Osteocyte (in vitro differentiated cells): ENCODE measurements around the gene ZNF683. TPM values are rescaled to one million over a fixed set of nuclear protein-coding genes. Genes with fewer than 3 reads are reported as not detected.
A peak's percentile ranks its signal among the peaks of the same experiment; 100 is the strongest.
"Not testable (repeated sequence)": the region's sequence is repeated elsewhere in the genome, so short reads cannot be mapped to it uniquely, and the experiment has no call there.

Experiments used
- DNase-seq: peaks from one replicate; pipeline ENCODE4 v3.0.0; 2021; ENCODE audit warnings: mixed read lengths; ENCODE audit not compliant: unreplicated experiment; ENCODE audit errors: extremely low spot score
- H3K27ac Mint-ChIP-seq: one replicate; pipeline ENCODE4 v1.8.0; 2021; ENCODE audit warnings: mild to moderate bottlenecking, mixed read lengths; ENCODE audit not compliant: unreplicated experiment
- H3K27me3 Mint-ChIP-seq: one replicate; pipeline ENCODE4 v1.8.0; 2021; ENCODE audit warnings: mixed read lengths; ENCODE audit not compliant: unreplicated experiment
- H3K36me3 Mint-ChIP-seq: one replicate; pipeline ENCODE4 v1.8.0; 2021; ENCODE audit warnings: mixed read lengths; ENCODE audit not compliant: unreplicated experiment
- H3K4me1 Mint-ChIP-seq: one replicate; pipeline ENCODE4 v1.8.0; 2021; ENCODE audit warnings: mixed read lengths; ENCODE audit not compliant: unreplicated experiment
- H3K4me3 Mint-ChIP-seq: one replicate; pipeline ENCODE4 v1.8.0; 2021; ENCODE audit warnings: mild to moderate bottlenecking, moderate library complexity, mixed read lengths; ENCODE audit not compliant: unreplicated experiment
- H3K9me3 Mint-ChIP-seq: one replicate; pipeline ENCODE4 v1.8.0; 2021; ENCODE audit warnings: mixed read lengths; ENCODE audit not compliant: unreplicated experiment
- CTCF ChIP-seq: fragments of 200-600 bp; sonication (generic); IDR thresholded peaks from 2 replicates; pipeline ENCODE4 v1.5.0; 2021; ENCODE audit warnings: antibody characterized with exemption, mild to moderate bottlenecking, moderate library complexity
- long read RNA-seq: library from polyadenylated mRNA; unstranded; transcript quantifications from one replicate; pipeline ENCODE4 v2.0.0, GENCODE V29; 2021
- total RNA-seq: library from RNA; stranded (reverse); gene quantifications from 2 replicates; pipeline ENCODE4 v1.2.1, GENCODE V29; 2021

The ZNF683 gene
- not detected in 2 replicates for total RNA-seq
- long read RNA-seq: 0 reads

- H3K4me1 Mint-ChIP-seq: peaks cover 10% of the 10 kb centered on the region
- H3K9me3 Mint-ChIP-seq, H3K27me3 Mint-ChIP-seq, DNase-seq, H3K4me3 Mint-ChIP-seq, H3K36me3 Mint-ChIP-seq, H3K27ac Mint-ChIP-seq: not testable (repeated sequence)
Measured at GRCh38 chr1:26372611-26373010, at the start of gene ZNF683. TSS of gene ZNF683 (minus strand) at chr1:26372750. CDS start at chr1:26368571, 4,179 bp downstream.

- Mint-ChIP-seq H3K4me1 (no peaks in the 10 kb centered on the region), H3K36me3 (no peaks in the 10 kb centered on the region), H3K9me3 (no peaks in the 10 kb centered on the region), H3K27me3 (peaks cover 36% of the 10 kb centered on the region), H3K4me3 (no peak overlapping the region), H3K27ac (no peak overlapping the region)
- no peak for DNase-seq
- no peak for TF ChIP-seq CTCF
Measured at GRCh38 chr1:26419494-26419893, 46.9 kb upstream of the ZNF683 start.

GRCh38 chr1:26418865-26419349, 46.4 kb upstream of the ZNF683 start:
- peaks cover 42% of the 10 kb centered on the region for H3K27me3 Mint-ChIP-seq

GRCh38 chr1:26417111-26417759, 44.7 kb upstream of the ZNF683 start:
- peaks cover 52% of the 10 kb centered on the region for H3K27me3 Mint-ChIP-seq
- H3K4me3 Mint-ChIP-seq: no peak overlapping the region
- no peak overlapping the region for H3K27ac Mint-ChIP-seq
- no peaks in the 10 kb centered on the region for H3K36me3 Mint-ChIP-seq
- H3K9me3 Mint-ChIP-seq: no peaks in the 10 kb centered on the region
- H3K4me1 Mint-ChIP-seq: no peaks in the 10 kb centered on the region
- TF ChIP-seq CTCF: peak; percentile 89
- DNase-seq: peak; percentile 89

More at GRCh38 chr1:26418865-26419349, 46.4 kb upstream of the ZNF683 start:
- Mint-ChIP-seq H3K9me3 (no peaks in the 10 kb centered on the region), H3K36me3 (no peaks in the 10 kb centered on the region), H3K4me1 (no peaks in the 10 kb centered on the region), H3K4me3 (no peak overlapping the region), H3K27ac (no peak overlapping the region)
- no peak for DNase-seq
- TF ChIP-seq CTCF: no peak

- Mint-ChIP-seq H3K4me3 (no peak overlapping the region), H3K36me3 (no peaks in the 10 kb centered on the region), H3K27me3 (peaks cover 63% of the 10 kb centered on the region), H3K4me1 (peaks cover 16% of the 10 kb centered on the region), H3K9me3 (no peaks in the 10 kb centered on the region), H3K27ac (no peak overlapping the region)
- no peak for DNase-seq
- TF ChIP-seq CTCF: no peak
Measured at GRCh38 chr1:26413031-26413430, 40.5 kb upstream of the ZNF683 start.
